ENCODE measurements around the gene CELF5.
"Not testable (repeated sequence)": the region's sequence is repeated elsewhere in the genome, so short reads cannot be mapped to it uniquely, and the experiment has no call there.

Gene CELF5

GRCh38 chr19:3190921-3191805 lies 33.3 kb upstream of the CELF5 start:
- DNase-seq = no peak

GRCh38 chr19:3191806-3192104 lies 32.7 kb upstream of the CELF5 start:
- DNase-seq = not testable (repeated sequence)

GRCh38 chr19:3192228-3192635 lies 32.2 kb upstream of the CELF5 start:
- DNase-seq = no peak

DNA sequence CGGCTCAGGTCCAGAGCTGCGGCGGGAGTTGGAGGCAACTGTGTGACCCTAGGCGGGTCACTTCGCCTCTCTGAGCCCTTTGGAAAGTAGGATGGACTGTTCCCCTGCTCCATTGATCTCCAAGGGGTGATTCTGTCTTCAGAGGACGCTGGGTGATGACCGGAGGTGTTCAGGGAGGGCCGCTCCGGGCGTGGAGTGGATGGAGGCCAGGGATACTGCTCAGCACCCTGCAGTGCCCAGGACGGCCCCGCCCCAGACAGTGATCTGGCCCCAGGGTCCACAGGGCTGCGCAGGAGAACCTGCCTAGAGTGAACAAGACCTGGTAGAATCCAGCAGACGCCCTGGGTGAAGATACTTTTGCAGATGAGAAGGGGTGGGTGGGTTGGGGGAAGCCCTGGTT lies 31.8 kb upstream of the CELF5 start:
- no peak for DNase-seq

DNA sequence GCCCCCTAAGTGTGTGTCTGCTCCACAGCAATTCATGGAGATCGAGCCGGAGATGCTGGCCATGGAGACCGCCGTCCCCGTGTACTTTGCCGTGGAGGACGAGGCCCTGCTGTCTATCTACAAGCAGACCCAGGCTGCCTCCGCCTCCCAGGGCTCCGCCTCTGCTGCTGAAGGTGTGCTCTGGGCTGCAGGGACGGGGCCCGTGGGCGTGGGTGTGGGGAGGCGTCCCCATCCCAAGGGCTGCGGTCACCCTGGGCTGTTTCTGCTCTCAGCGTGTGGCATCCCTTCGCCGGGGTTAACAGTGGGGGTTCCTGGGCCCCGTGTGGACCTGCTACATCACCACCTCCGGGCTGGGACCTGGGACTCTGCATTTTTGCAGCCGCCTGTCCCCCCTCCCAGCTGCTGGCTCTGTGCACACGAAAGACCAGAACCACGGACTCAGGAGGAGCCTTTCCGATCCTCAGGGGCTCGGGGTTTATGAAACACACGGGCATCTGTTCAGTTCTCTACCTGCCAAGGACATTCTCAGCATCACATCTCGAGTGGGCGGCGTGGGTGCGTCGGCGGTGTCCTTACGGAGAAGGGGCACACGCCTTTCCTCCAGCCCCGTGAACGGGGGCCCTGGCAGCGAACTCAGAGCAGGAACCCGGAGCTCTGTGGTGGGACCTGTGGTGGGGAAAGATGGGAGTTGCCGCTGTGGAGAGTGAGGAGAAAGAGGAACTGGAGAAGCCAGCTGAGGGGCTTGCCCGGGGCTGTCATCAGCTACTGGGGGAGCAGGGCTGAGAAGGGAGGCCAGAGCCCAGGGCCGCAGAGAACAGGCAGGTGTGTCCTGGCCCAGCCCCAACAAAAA lies 31.0 kb upstream of the CELF5 start:
- DNase-seq = no peak

DNA sequence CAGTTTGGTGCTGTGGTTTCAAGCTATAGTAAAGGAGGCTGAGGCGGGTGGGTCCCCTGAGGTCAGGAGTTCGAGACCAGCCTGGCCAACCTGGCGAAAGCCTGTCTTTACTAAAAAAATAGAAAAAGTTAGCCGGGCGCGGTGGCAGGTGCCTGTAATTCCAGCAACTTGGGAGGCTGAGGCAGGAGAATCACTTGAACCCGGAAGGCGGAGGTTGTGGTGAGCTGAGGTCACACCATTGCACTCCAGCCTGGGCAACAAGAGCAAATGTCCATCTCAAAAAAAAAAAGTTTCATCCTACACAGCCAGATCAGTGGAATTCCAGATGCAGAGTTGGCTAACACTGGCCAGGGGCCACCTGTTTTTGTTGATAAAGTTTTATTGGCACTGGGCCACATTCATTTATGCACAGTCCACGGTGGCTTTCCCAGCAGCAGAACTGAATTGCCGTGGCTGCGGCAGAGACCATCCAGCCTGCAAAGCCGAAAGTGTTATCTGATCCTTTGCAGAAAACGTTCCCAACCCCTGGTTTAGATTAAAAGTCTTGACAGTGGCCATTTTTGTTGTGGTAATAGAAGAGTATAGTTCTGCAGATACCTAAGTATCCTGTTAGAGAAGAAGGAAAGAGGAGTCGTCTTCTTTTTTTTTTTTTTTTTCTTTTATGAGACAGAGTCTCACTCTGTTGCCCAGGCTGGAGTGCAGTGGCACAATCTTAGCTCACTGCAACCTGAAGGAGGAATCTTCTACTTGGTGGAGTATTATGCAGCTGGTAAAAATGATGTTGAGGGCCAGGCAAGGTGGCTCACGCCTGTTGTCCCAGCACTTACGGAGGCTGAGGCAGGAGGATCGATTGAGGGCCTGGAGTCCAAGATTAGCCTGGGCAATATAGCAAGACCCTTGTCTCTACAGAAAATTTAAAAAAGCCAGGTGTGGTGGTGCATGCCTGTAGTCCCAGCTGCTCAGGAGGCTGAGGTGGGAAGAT lies 30.1 kb upstream of the CELF5 start:
- no peak for DNase-seq

DNA sequence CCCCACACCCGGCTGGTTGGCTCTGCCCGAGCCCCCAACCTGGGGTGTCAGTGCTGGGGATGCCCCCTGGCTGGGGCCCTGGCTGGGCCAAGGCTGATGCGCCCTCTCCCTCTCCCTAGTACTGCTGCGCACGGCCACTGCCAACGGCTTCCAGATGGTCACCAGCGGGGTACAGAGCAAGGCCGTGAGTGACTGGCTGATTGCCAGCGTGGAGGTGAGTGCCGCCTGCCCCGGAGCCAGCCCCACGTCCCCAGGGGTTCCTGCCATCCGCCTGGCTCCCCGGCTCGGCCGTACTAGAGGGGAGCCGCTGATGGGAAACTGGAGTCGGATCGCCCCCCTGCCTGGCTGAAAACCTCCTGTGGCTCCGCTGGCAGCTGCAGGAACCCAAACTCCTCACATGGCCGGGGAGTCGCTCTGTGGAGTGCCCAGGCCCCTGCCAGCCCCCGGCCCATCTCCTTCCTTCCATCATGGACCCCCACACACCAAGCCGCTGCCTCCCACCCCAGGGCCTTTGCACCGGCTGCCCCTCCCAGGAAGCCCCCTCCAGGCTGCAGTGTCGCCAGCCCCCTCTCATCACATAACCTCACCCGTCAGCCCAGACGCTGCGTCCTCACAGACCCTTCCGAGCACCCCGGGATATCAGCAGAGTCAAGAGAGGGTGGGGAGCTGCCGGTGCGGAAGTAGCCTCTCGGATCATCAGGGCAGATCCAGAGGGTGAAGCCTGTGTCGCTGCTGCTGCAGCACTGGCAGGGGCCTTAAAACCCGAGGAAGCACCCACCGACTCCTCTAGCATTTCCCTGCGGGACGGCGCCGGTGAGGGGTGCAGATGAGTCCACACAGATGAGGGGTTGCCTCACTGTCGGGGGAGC lies 28.2 kb upstream of the CELF5 start:
- DNase-seq = peak; percentile 63

GRCh38 chr19:3196933-3197205 lies 27.6 kb upstream of the CELF5 start:
- no peak for DNase-seq

- DNase-seq = no peak
Measured at GRCh38 chr19:3198901-3199700, 25.4 kb upstream of the CELF5 start.

DNA sequence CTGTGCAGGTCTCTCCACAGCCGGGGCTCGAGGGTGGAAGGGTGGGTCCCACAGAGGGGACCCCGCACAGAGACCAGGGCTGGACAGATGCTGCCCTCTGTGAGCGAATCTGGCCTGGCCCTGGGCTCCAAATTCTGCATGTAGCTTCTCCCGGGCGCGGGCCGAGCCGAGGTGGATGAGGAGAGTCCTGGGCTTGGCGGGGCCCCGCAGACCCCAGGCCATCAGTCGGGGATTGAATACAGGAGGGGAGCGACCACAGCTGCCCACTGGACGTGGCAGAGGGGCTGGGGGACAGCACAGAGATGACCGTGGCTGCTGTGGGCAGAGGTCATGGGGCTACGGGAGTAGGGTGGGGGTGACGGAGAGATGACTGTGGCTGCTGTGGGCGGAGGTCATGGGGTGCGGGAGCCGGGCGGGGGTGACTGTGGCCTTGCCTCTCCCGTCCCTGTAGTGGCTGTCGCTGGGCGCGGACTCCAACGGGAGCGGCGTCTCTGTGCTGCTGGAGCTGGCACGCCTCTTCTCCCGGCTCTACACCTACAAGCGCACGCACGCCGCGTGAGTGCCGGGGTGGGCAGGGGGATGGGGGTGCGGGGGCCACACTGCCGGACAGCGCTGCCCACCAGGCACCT lies 23.3 kb upstream of the CELF5 start:
- DNase-seq = no peak

- DNase-seq = no peak
Measured at GRCh38 chr19:3201911-3202310, 22.6 kb upstream of the CELF5 start.

DNA sequence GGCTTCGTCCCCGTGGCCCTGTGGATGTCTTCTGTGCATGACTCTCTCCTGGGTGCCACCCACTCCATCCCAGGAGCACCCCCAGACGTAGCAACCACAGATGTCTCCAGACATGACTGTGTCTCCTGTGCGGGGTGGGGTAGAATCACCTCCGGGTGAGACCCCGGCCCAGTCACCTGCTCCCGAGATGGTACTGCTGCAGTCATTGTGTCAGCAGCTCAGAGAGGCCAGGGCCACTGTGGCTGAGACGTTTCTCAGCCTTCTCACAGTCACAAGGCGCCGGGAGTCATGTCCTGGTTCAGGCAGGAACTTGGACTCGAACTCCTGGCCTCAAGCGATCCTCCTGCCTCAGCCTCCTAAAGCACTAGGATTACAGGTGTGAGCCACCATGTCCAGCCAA lies 22.1 kb upstream of the CELF5 start:
- DNase-seq = no peak

GRCh38 chr19:3202895-3203294 lies 21.6 kb upstream of the CELF5 start:
- not testable (repeated sequence) for DNase-seq

- DNase-seq = no peak
Measured at GRCh38 chr19:3203805-3204645, 20.4 kb upstream of the CELF5 start.

DNA sequence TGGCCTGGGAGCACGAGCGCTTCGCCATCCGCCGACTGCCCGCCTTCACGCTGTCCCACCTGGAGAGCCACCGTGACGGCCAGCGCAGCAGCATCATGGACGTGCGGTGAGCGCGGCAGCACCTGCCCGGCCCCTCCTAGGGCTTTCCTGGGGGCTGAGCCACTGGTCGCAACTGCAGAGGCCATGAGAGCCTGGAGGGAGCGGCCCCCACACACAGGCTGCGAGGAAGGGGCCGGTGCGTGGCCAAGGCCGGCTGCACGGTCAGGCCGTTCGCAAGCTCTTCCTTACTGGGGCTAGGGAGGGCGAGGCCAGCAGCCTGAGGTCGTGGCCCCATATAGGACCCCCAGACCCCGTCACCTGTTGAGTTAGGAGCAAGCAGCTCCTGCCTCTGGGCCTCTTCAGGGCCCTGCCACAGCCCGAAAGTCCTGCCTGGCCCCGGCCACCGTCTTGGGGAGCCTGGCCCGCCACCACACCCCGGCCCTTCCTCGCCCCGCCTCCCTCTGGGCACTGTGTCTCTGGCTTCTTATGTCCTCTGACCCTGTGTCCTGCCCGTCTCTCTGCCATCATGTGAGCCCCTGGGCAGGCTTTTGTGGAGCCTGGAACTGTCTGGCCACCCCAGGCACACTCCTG lies 19.7 kb upstream of the CELF5 start:
- no peak for DNase-seq

GRCh38 chr19:3206216-3206953 lies 18.1 kb upstream of the CELF5 start:
- DNase-seq = no peak

DNA sequence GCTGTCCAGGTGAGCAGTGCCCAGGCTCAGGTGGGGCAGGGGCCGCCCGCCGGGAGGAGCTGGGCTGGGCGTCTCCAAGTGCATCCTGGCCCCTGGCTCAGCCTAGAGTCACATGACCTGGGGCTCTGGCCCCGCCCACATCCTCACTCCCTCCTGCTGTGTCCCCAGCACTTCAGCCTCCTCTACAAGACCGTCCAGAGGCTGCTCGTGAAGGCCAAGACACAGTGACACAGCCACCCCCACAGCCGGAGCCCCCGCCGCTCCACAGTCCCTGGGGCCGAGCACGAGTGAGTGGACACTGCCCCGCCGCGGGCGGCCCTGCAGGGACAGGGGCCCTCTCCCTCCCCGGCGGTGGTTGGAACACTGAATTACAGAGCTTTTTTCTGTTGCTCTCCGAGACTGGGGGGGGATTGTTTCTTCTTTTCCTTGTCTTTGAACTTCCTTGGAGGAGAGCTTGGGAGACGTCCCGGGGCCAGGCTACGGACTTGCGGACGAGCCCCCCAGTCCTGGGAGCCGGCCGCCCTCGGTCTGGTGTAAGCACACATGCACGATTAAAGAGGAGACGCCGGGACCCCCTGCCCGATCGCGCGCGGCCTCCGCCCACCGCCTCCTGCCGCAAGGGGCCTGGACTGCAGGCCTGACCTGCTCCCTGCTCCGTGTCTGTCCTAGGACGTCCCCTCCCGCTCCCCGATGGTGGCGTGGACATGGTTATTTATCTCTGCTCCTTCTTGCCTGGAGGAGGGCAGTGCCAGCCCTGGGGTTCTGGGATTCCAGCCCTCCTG lies 16.8 kb upstream of the CELF5 start:
- no peak for DNase-seq
